Measurements from ENCODE around the gene PLXND1.

DNA sequence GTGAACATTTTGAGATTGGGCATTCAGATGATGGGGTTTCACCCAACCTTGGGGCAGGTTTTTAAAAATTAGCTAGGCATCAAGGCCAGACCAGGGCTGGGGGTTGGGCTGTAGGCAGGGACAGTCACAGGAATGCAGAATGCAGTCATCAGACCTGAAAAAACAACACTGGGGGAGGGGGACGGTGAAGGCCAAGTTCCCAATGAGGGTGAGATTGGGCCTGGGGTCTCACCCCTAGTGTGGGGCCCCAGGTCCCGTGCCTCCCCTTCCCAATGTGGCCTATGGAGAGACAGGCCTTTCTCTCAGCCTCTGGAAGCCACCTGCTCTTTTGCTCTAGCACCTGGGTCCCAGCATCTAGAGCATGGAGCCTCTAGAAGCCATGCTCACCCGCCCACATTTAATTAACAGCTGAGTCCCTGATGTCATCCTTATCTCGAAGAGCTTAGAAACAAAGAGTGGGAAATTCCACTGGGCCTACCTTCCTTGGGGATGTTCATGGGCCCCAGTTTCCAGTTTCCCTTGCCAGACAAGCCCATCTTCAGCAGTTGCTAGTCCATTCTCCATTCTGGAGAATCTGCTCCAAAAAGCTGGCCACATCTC, 71.9 kb downstream of the PLXND1 start:
- TF ChIP-seq, protein P1, sequence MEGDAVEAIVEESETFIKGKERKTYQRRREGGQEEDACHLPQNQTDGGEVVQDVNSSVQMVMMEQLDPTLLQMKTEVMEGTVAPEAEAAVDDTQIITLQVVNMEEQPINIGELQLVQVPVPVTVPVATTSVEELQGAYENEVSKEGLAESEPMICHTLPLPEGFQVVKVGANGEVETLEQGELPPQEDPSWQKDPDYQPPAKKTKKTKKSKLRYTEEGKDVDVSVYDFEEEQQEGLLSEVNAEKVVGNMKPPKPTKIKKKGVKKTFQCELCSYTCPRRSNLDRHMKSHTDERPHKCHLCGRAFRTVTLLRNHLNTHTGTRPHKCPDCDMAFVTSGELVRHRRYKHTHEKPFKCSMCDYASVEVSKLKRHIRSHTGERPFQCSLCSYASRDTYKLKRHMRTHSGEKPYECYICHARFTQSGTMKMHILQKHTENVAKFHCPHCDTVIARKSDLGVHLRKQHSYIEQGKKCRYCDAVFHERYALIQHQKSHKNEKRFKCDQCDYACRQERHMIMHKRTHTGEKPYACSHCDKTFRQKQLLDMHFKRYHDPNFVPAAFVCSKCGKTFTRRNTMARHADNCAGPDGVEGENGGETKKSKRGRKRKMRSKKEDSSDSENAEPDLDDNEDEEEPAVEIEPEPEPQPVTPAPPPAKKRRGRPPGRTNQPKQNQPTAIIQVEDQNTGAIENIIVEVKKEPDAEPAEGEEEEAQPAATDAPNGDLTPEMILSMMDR (IDR thresholded peaks at IDR 0.05; ENCODE audit: low read depth, low read length) = no peak
- TF ChIP-seq EZH2phosphoT487 (IDR thresholded peaks at IDR 0.05; ENCODE audit: low read depth) = no peak
